A549 (cell line): Measurements from ENCODE around the gene KLF2. TPM values are rescaled to one million over a fixed set of nuclear protein-coding genes. Genes with fewer than 3 reads are reported as not detected.

Experiments
- ATAC-seq, 2 experiments: fragments of 200-7000 bp in 1 of 2; fragments of >200 bp in 1 of 2; cut with Nextera tagmentation in 1 of 2; cut with Tn5 transposase in 1 of 2; 3 replicates each; pipeline versions ENCODE4 v1.8.0 to v1.9.1; 2018 to 2020; ENCODE audit warnings: mild to moderate bottlenecking in 1 of 2, moderate library complexity in 1 of 2
- CTCF ChIA-PET: fragments of 300-600 bp; sonication (Branson Sonifier 250); formaldehyde crosslinking; extraction: SDS; loops from one replicate; lab custom pipeline; 2021; ENCODE audit warnings: antibody characterized with exemption, inconsistent platforms; lab: Yijun Ruan, JAX
- POLR2A ChIA-PET: fragments of 350-600 bp; formaldehyde crosslinking; extraction: SDS; loops from one replicate; lab custom pipeline; 2021; ENCODE audit warnings: antibody characterized with exemption, inconsistent platforms; lab: Yijun Ruan, JAX
- DNase-seq, 2 experiments: peaks; one replicate each; pipeline versions ENCODE4 v3.0.0 to v3.0.0-alpha.2; 2011 to 2016; ENCODE audit warnings: low read depth in 1 of 2, low spot score in 1 of 2
- FAIRE-seq: peaks from 2 replicates; lab custom pipeline; 2011; peaks lifted over from hg19 to GRCh38; lab: Jason Lieb, UNC
- H3K27ac ChIP-seq, 2 experiments: fragments of >200 bp; sonication (Bioruptor Twin); formaldehyde crosslinking; 3 replicates each; pipeline ENCODE4 v1.5.1; 2016 to 2017
- H3K4me1 ChIP-seq: fragments of >200 bp; sonication (Bioruptor Twin); formaldehyde crosslinking; 3 replicates; pipeline ENCODE4 v1.6.1; 2016
- H3K4me2 ChIP-seq: fragments of >200 bp; sonication (Bioruptor Twin); formaldehyde crosslinking; 3 replicates; pipeline ENCODE4 v1.6.1; 2016
- H3K4me3 ChIP-seq: fragments of >200 bp; sonication (Bioruptor Twin); formaldehyde crosslinking; 3 replicates; pipeline ENCODE4 v1.5.1; 2016
- H3K9me3 ChIP-seq: fragments of >200 bp; sonication (Bioruptor Twin); formaldehyde crosslinking; 3 replicates; pipeline ENCODE4 v1.6.1; 2016
- ATOH8 ChIP-seq: fragments of 250-450 bp; sonication (Bioruptor Pico); IDR thresholded peaks from 2 replicates; pipeline ENCODE4 v1.5.0; 2020; ENCODE audit warnings: low read depth, mild to moderate bottlenecking, moderate library complexity
- CBX2 ChIP-seq: fragments of 200-600 bp; sonication (generic); IDR thresholded peaks from 2 replicates; pipeline ENCODE4 v1.6.1; 2016; ENCODE audit warnings: low read depth, mild to moderate bottlenecking, borderline replicate concordance
- EHF ChIP-seq: fragments of 250-450 bp; sonication (Bioruptor Pico); IDR thresholded peaks from 2 replicates; pipeline ENCODE4 v1.5.0; 2020; ENCODE audit warnings: mild to moderate bottlenecking
- EHMT2 ChIP-seq: fragments of 200-600 bp; sonication (generic); IDR thresholded peaks from 2 replicates; pipeline ENCODE4 v1.6.1; 2016; ENCODE audit warnings: antibody characterized with exemption, low read depth, mild to moderate bottlenecking, moderate library complexity
- FOSB ChIP-seq: fragments of 250-450 bp; sonication (Bioruptor Pico); IDR thresholded peaks from 2 replicates; pipeline ENCODE4 v1.5.0; 2020; ENCODE audit warnings: mild to moderate bottlenecking, moderate library complexity
- FOSL2 ChIP-seq, 2 experiments: fragments of 450-650 bp in 1 of 2; fragments of >200 bp in 1 of 2; sonication (Bioruptor Twin) in 1 of 2; formaldehyde crosslinking; IDR thresholded peaks; 2 replicates each; pipeline versions ENCODE4 v1.5.0 to v1.6.1; 2016 to 2020; ENCODE audit warnings: mild to moderate bottlenecking in 1 of 2, moderate library complexity in 1 of 2
- HEYL ChIP-seq: fragments of 250-450 bp; sonication (Bioruptor Pico); IDR thresholded peaks from 2 replicates; pipeline ENCODE4 v1.8.0; 2021; ENCODE audit warnings: mild to moderate bottlenecking, moderate library complexity
- HOXA7 ChIP-seq: fragments of 250-450 bp; sonication (Bioruptor Pico); IDR thresholded peaks from 2 replicates; pipeline ENCODE4 v1.5.0; 2020; ENCODE audit warnings: mild to moderate bottlenecking, moderate library complexity
- KDM5A ChIP-seq: fragments of 200-600 bp; sonication (generic); IDR thresholded peaks from 2 replicates; pipeline ENCODE4 v1.6.1; 2016; ENCODE audit warnings: antibody characterized with exemption, mild to moderate bottlenecking
- MAZ ChIP-seq: fragments of 150-350 bp; IDR thresholded peaks from 2 replicates; pipeline ENCODE4 v1.6.1; 2014; ENCODE audit warnings: antibody characterized with exemption, low read depth, low read length, borderline replicate concordance
- NFE2L2 ChIP-seq: fragments of 150-350 bp; conservative IDR thresholded peaks from 2 replicates; pipeline ENCODE4 v1.6.1; 2014; ENCODE audit warnings: low read length
- NR3C1 ChIP-seq: fragments of >200 bp; sonication (Bioruptor Twin); formaldehyde crosslinking; IDR thresholded peaks from 3 replicates; pipeline ENCODE4 v1.6.1; 2017
- PHF8 ChIP-seq: fragments of 200-600 bp; sonication (generic); IDR thresholded peaks from 2 replicates; pipeline ENCODE4 v1.6.1; 2016; ENCODE audit warnings: low read depth, mild to moderate bottlenecking, antibody characterized with exemption, moderate library complexity, borderline replicate concordance
- RARB ChIP-seq: fragments of 250-450 bp; sonication (Bioruptor Pico); IDR thresholded peaks from 2 replicates; pipeline ENCODE4 v1.8.0; 2021; ENCODE audit warnings: mild to moderate bottlenecking, moderate library complexity
- SREBF2 ChIP-seq: fragments of 450-650 bp; IDR thresholded peaks from 2 replicates; pipeline ENCODE4 v1.6.1; 2014; ENCODE audit warnings: mild to moderate bottlenecking, moderate library complexity
- TFCP2L1 ChIP-seq: fragments of 250-450 bp; sonication (Bioruptor Pico); IDR thresholded peaks from 2 replicates; pipeline ENCODE4 v1.5.0; 2021; ENCODE audit warnings: mild to moderate bottlenecking
- ZC3H11A ChIP-seq: fragments of 450-650 bp; IDR thresholded peaks from 2 replicates; pipeline ENCODE4 v1.6.1; 2014; ENCODE audit warnings: antibody characterized with exemption, mild to moderate bottlenecking
- ZNF302 ChIP-seq: fragments of 250-450 bp; sonication (Bioruptor Pico); IDR thresholded peaks from 2 replicates; pipeline ENCODE4 v1.9.0; 2021; ENCODE audit warnings: inconsistent platforms, mild to moderate bottlenecking, moderate library complexity
- WGBS: methylation state at CpG from one replicate; pipeline ENCODE4 v1.1.6; 2017; ENCODE audit errors: missing lambda C conversion rate; 5-methylcytosine and 5-hydroxymethylcytosine counted together
- polyA plus RNA-seq, 4 experiments: library from polyadenylated mRNA; depleted of rRNA in 3 of 4; stranded (reverse); fragments of >200 nt; fragmentation: RNase III in 1 of 4; extraction: RNeasy Plus Mini Kit Qiagen cat#74134 plus additional on column Dnase treatment in 1 of 4; gene quantifications; 2 replicates in 3 of 4; 3 replicates in 1 of 4; pipeline ENCODE4 v1.2.3, GENCODE V29; 2011 to 2017
- TF ChIP-seq, protein P1 (sequence below): fragments of 200-600 bp; sonication (generic); IDR thresholded peaks from 2 replicates; pipeline ENCODE4 v1.6.1; 2016; ENCODE audit warnings: antibody characterized with exemption, mild to moderate bottlenecking, moderate library complexity
- TF ChIP-seq, protein P2 (sequence below): IDR thresholded peaks from 2 replicates; pipeline ENCODE4 v1.6.1; 2012; ENCODE audit warnings: low read depth, borderline replicate concordance

The KLF2 gene
- polyA plus RNA-seq, 2 of the 4 experiments (the other 2 are of a cell fraction): 3.4 to 6.9 TPM

GRCh38 chr19:16363133-16363851 lies 38.7 kb downstream of the KLF2 start:
- H3K4me1 ChIP-seq: no peaks in the 10 kb centered on the region
- TF ChIP-seq EHMT2: no peak
- ChIA-PET POLR2A (interaction anchor here (0.6 kb wide), 1 partner anchor 115 kb away, joined by 3 read pairs; no protein-coding TSS in a partner anchor), CTCF (interaction anchor here (1.2 to 4.8 kb wide), 2 partner anchors 29 to 115 kb away, joined by 3 to 28 read pairs; no protein-coding TSS in a partner anchor)
- WGBS: 94% methylated on average over 12 of the region's 20 CpGs
- H3K9me3 ChIP-seq: no peaks in the 10 kb centered on the region
- H3K27ac ChIP-seq: no peak overlapping the region
- no peak for DNase-seq
- H3K4me2 ChIP-seq: no peak overlapping the region
- no peak for ATAC-seq
- H3K4me3 ChIP-seq: no peak overlapping the region
- FAIRE-seq: no peak

GRCh38 chr19:16363852-16364230 lies 39.2 kb downstream of the KLF2 start:
- H3K4me3 ChIP-seq: no peak overlapping the region
- no peak overlapping the region for H3K4me2 ChIP-seq
- WGBS: 91% methylated on average over 11 of the region's 11 CpGs
- no peaks in the 10 kb centered on the region for H3K9me3 ChIP-seq
- H3K4me1 ChIP-seq: no peaks in the 10 kb centered on the region
- no peak for ATAC-seq
- TF ChIP-seq MAZ: no peak
- TF ChIP-seq, protein P1, sequence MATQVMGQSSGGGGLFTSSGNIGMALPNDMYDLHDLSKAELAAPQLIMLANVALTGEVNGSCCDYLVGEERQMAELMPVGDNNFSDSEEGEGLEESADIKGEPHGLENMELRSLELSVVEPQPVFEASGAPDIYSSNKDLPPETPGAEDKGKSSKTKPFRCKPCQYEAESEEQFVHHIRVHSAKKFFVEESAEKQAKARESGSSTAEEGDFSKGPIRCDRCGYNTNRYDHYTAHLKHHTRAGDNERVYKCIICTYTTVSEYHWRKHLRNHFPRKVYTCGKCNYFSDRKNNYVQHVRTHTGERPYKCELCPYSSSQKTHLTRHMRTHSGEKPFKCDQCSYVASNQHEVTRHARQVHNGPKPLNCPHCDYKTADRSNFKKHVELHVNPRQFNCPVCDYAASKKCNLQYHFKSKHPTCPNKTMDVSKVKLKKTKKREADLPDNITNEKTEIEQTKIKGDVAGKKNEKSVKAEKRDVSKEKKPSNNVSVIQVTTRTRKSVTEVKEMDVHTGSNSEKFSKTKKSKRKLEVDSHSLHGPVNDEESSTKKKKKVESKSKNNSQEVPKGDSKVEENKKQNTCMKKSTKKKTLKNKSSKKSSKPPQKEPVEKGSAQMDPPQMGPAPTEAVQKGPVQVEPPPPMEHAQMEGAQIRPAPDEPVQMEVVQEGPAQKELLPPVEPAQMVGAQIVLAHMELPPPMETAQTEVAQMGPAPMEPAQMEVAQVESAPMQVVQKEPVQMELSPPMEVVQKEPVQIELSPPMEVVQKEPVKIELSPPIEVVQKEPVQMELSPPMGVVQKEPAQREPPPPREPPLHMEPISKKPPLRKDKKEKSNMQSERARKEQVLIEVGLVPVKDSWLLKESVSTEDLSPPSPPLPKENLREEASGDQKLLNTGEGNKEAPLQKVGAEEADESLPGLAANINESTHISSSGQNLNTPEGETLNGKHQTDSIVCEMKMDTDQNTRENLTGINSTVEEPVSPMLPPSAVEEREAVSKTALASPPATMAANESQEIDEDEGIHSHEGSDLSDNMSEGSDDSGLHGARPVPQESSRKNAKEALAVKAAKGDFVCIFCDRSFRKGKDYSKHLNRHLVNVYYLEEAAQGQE: no peak
- no peak for TF ChIP-seq TFCP2L1
- TF ChIP-seq NFE2L2: no peak
- TF ChIP-seq SREBF2: no peak
- no peak for TF ChIP-seq ZNF302
- no peak for TF ChIP-seq CBX2
- no peak for TF ChIP-seq EHF (CRISPR knock-in tag)
- no peak for TF ChIP-seq NR3C1
- TF ChIP-seq HEYL (CRISPR knock-in tag): no peak
- no peak for TF ChIP-seq ATOH8 (CRISPR knock-in tag)
- no peak for TF ChIP-seq PHF8
- TF ChIP-seq FOSL2 (IDR thresholded peaks at IDR 0.05): no peak
- TF ChIP-seq FOSL2 (CRISPR knock-in tag; IDR thresholded peaks at IDR 0.05): no peak
- CTCF ChIA-PET: interaction anchor here (4.8 kb wide), 1 partner anchor 116 kb away, joined by 28 read pairs; no protein-coding TSS in a partner anchor
- no peak overlapping the region for H3K27ac ChIP-seq
- no peak for FAIRE-seq
- DNase-seq: no peak
- POLR2A ChIA-PET: interaction anchor here (0.6 kb wide), 1 partner anchor 116 kb away, joined by 3 read pairs; no protein-coding TSS in a partner anchor

DNA sequence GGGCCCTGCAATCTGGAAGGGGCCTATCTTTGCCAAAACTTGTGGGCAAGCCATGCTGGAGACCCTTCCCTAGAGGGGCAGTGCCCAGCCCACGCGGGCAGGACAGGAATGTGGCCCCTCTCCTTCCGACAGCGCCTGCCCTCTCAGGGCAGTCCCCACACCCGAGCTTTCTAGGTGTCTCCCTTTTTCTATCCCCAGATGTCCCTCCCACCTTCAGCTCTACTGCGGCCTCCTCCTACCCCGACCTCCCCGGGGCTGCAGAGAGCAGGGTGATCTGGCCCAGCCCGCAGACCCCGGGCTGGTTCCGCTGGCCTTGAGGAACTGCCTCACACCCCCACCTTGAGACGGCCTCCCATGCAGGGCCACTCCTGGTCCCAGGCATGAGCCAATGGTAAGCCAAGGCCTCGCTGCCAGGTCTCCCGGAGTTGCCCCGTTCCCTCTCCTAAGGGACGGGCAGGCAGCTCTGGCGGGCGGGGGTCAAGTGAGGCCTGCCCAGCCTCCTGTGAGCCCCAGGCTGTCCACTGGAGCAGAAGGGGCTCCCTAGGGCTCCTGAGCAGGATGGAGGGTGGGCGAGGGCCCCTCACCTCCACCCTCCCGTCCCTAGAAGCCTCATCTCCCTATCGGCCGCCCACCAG lies 39.7 kb downstream of the KLF2 start:
- no peak for ATAC-seq
- 97% methylated on average over 11 of the region's 22 CpGs for WGBS
- Histone ChIP-seq H3K9me3 (no peaks in the 10 kb centered on the region), H3K4me3 (no peak overlapping the region), H3K4me1 (no peaks in the 10 kb centered on the region), H3K4me2 (no peak overlapping the region), H3K27ac (no peak overlapping the region)
- no peak for DNase-seq
- ChIA-PET POLR2A (no interaction called here), CTCF (interaction anchor here (2.1 to 4.8 kb wide), 2 partner anchors 19 to 116 kb away, joined by 7 to 28 read pairs; no protein-coding TSS in a partner anchor)
- TF ChIP-seq RARB (no peak), ZC3H11A (no peak), KDM5A (no peak), HOXA7 (CRISPR knock-in tag) (no peak), FOSB (CRISPR knock-in tag) (no peak)
- TF ChIP-seq, protein P2, sequence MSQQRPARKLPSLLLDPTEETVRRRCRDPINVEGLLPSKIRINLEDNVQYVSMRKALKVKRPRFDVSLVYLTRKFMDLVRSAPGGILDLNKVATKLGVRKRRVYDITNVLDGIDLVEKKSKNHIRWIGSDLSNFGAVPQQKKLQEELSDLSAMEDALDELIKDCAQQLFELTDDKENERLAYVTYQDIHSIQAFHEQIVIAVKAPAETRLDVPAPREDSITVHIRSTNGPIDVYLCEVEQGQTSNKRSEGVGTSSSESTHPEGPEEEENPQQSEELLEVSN: no peak
- FAIRE-seq: no peak
